Endodermal cell (in vitro differentiated cells): ENCODE results near the gene COL11A2. TPM values are rescaled to one million over a fixed set of nuclear protein-coding genes. Genes with fewer than 3 reads are reported as not detected.

Source experiments
- DNase-seq: peaks from one replicate; pipeline ENCODE4 v3.0.0-alpha.2; 2017
- H3K27ac ChIP-seq: 2 replicates; pipeline ENCODE4 v1.5.1; 2013; ENCODE audit warnings: mild to moderate bottlenecking, low read depth, low read length, moderate library complexity
- H3K27me3 ChIP-seq: 2 replicates; pipeline ENCODE4 v1.6.1; 2013; ENCODE audit warnings: mild to moderate bottlenecking, low read length, moderate library complexity; ENCODE audit not compliant: insufficient read depth, control insufficient read depth, poor library complexity, severe bottlenecking
- H3K36me3 ChIP-seq: 2 replicates; pipeline ENCODE4 v1.7.0; 2013; ENCODE audit warnings: mild to moderate bottlenecking, low read length, moderate library complexity; ENCODE audit not compliant: control insufficient read depth, insufficient read depth
- H3K4me1 ChIP-seq: one replicate; pipeline ENCODE4 v1.7.0; 2013; ENCODE audit warnings: low read length; ENCODE audit not compliant: control insufficient read depth, insufficient read depth
- H3K4me3 ChIP-seq: 2 replicates; pipeline ENCODE4 v1.5.1; 2013; ENCODE audit warnings: mild to moderate bottlenecking, low read length, moderate library complexity
- H3K9ac ChIP-seq: 2 replicates; pipeline ENCODE4 v1.6.1; 2013; ENCODE audit warnings: mild to moderate bottlenecking, low read length, moderate library complexity; ENCODE audit not compliant: poor library complexity, severe bottlenecking; ENCODE audit errors: extremely low read depth
- H3K9me3 ChIP-seq: 2 replicates; pipeline ENCODE4 v1.6.1; 2013; ENCODE audit warnings: mild to moderate bottlenecking, low read length, moderate library complexity; ENCODE audit not compliant: control insufficient read depth
- H3K27ac Mint-ChIP-seq: 2 replicates; pipeline ENCODE4 v1.8.0; 2020; ENCODE audit warnings: mixed read lengths
- H3K27me3 Mint-ChIP-seq: 2 replicates; pipeline ENCODE4 v1.8.0; 2021; ENCODE audit warnings: mild to moderate bottlenecking, mixed read lengths; ENCODE audit not compliant: insufficient read depth
- H3K36me3 Mint-ChIP-seq: 2 replicates; pipeline ENCODE4 v1.8.0; 2020; ENCODE audit warnings: low read depth, mixed read lengths
- H3K4me1 Mint-ChIP-seq: 2 replicates; pipeline ENCODE4 v1.8.0; 2020; ENCODE audit warnings: mixed read lengths
- H3K4me3 Mint-ChIP-seq: 2 replicates; pipeline ENCODE4 v1.8.0; 2020; ENCODE audit warnings: mild to moderate bottlenecking, moderate library complexity, mixed read lengths
- H3K9me3 Mint-ChIP-seq: 2 replicates; pipeline ENCODE4 v1.8.0; 2020; ENCODE audit warnings: mild to moderate bottlenecking, mixed read lengths
- CTCF ChIP-seq: fragments of 200-600 bp; sonication (generic); conservative IDR thresholded peaks from 2 replicates; pipeline ENCODE4 v1.5.0; 2021; ENCODE audit warnings: antibody characterized with exemption, mild to moderate bottlenecking
- WGBS, 2 experiments: methylation state at CpG; one replicate each; pipeline versions ENCODE4 v1.1.5 to v1.1.7; 2013; ENCODE audit warnings: missing lambda C conversion rate in 2 of 2, mixed read lengths in 1 of 2; ENCODE audit not compliant: insufficient coverage in 1 of 2, insufficient read length in 1 of 2; 5-methylcytosine and 5-hydroxymethylcytosine counted together
- microRNA-seq: library from miRNA; unstranded; fragments of <30 nt; microRNA quantifications from one replicate; pipeline ENCODE4 v1.2.0, GENCODE V29; 2020; ENCODE audit warnings: borderline microRNAs expressed
- total RNA-seq, 2 donors: library from RNA; stranded (reverse); fragmentation: NEBNext Ultra II Directional in 1 of 2; extraction: Animal tissue kit (Norgen Biotek cat#: 25700) in 1 of 2; gene quantifications; 2 replicates in 1 of 2; 3 replicates in 1 of 2; pipeline ENCODE4 v1.2.1, GENCODE V29; 2021

COL11A2 gene
- total RNA-seq, 2 donors from 2014 or later = 1.3 to 2.8 TPM

- no peak overlapping the region for H3K27ac Mint-ChIP-seq
- DNase-seq = peak; percentile 70
- peaks cover 37% of the 10 kb centered on the region for H3K4me1 Mint-ChIP-seq
- H3K4me1 ChIP-seq = no peaks in the 10 kb centered on the region
- no peak overlapping the region for H3K9ac ChIP-seq
- peak overlapping the region; percentile 23 for H3K4me3 ChIP-seq
- H3K4me3 Mint-ChIP-seq = peak overlapping the region; percentile 79
- peaks cover 46% of the 10 kb centered on the region for H3K27me3 ChIP-seq
- H3K36me3 Mint-ChIP-seq = no peaks in the 10 kb centered on the region
- H3K27ac ChIP-seq = no peak overlapping the region
- 25 to 46% methylated on average over 5 to 6 of the region's 6 CpGs for WGBS, 2 experiments
- no peaks in the 10 kb centered on the region for H3K9me3 Mint-ChIP-seq
- H3K36me3 ChIP-seq = no peaks in the 10 kb centered on the region
- TF ChIP-seq CTCF = no peak
- peaks cover 46% of the 10 kb centered on the region for H3K27me3 Mint-ChIP-seq
- H3K9me3 ChIP-seq = no peaks in the 10 kb centered on the region
Observed at GRCh38 chr6:33116417-33116816, 75.8 kb downstream of the COL11A2 start.

DNA sequence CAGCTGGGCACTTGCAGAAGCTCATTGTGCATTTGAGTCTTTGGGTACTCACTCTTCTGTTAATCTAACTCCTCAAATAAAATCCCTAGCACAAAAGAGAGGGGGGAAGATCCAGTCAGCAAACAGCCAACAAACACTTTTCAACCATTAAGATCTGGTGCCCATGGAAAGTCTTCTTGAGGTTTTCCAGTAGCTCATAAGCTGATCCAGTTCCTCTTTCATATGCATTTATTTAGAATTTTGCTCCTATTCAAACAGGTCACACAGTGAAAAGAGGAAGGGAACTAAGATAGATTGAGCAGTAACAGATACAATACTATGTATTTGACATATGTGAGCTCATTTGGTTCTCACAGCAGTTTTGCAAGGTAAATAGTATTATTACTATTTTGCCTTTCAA is 77.9 kb downstream of the COL11A2 start:
- no peaks in the 10 kb centered on the region for H3K9me3 ChIP-seq
- H3K36me3 ChIP-seq = no peaks in the 10 kb centered on the region
- H3K9ac ChIP-seq = no peak overlapping the region
- Mint-ChIP-seq H3K9me3 (no peaks in the 10 kb centered on the region), H3K4me3 (no peak overlapping the region), H3K4me1 (peaks cover 22% of the 10 kb centered on the region), H3K27ac (no peak overlapping the region), H3K36me3 (no peaks in the 10 kb centered on the region), H3K27me3 (peaks cover 64% of the 10 kb centered on the region)
- TF ChIP-seq CTCF = no peak
- DNase-seq = no peak
- no peak overlapping the region for H3K27ac ChIP-seq
- H3K27me3 ChIP-seq = peaks cover 61% of the 10 kb centered on the region
- no peaks in the 10 kb centered on the region for H3K4me1 ChIP-seq
- no peak overlapping the region for H3K4me3 ChIP-seq

DNA sequence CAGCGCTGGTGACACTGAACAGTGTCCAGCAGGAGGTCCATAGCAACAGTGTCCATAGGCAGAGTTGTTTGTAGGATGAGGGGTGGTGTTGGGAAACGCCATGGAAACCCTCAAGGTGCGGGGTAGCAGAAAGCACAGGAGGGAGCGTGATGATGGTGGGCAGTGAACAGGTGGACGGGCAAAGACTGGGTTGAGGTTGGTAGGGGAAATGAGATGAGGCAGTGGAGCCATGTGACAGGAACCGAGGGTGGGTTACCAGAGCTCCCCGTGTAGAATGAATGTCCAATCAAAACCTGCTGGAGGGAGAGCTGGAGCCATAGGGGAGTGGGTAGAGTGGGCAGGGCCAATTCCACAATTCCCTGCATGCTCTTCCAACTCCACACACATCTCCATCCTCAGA is 78.5 kb downstream of the COL11A2 start:
- H3K9me3 ChIP-seq = no peaks in the 10 kb centered on the region
- Mint-ChIP-seq H3K27me3 (peaks cover 68% of the 10 kb centered on the region), H3K36me3 (no peaks in the 10 kb centered on the region), H3K4me3 (no peak overlapping the region), H3K4me1 (peaks cover 20% of the 10 kb centered on the region), H3K9me3 (no peaks in the 10 kb centered on the region), H3K27ac (no peak overlapping the region)
- no peak for TF ChIP-seq CTCF
- DNase-seq = no peak
- H3K27ac ChIP-seq = no peak overlapping the region
- H3K4me1 ChIP-seq = no peaks in the 10 kb centered on the region
- no peaks in the 10 kb centered on the region for H3K36me3 ChIP-seq
- WGBS, 2 experiments = 84 to 95% methylated on average over 3 to 7 of the region's 7 CpGs
- H3K4me3 ChIP-seq = no peak overlapping the region
- peaks cover 68% of the 10 kb centered on the region for H3K27me3 ChIP-seq
- H3K9ac ChIP-seq = no peak overlapping the region

Small RNA genes within 50 kb of the gene (microRNA-seq; reads per million reads assigned to microRNA genes)
- gene MIR219A1 = 0.59 reads per million

Other genes with a start within 250 kb of the COL11A2 start
- gene HLA-DMA, start 239.4 kb downstream of the COL11A2 start, total RNA-seq = 10 to 100 TPM in 1 of 2 donors, 1 to 10 TPM in 1; 4.9 to 19.0 TPM
- gene BRD2, start 223.9 kb downstream of the COL11A2 start, total RNA-seq = 100 to 1,000 TPM; 209 to 233 TPM
- gene HLA-DOA, start 182.9 kb downstream of the COL11A2 start, total RNA-seq = 10 to 100 TPM; 10.6 to 11.1 TPM
- 1 to 10 TPM; 1.7 to 1.9 TPM for gene HLA-DPA1, start 118.8 kb downstream of the COL11A2 start, total RNA-seq
- gene HLA-DPB1, start 116.5 kb downstream of the COL11A2 start, total RNA-seq = 10 to 100 TPM; 13.5 to 20.6 TPM
- 10 to 100 TPM; 24.8 to 27.2 TPM for gene RXRB, start 8.2 kb upstream of the COL11A2 start, total RNA-seq
- gene SLC39A7, start 8.4 kb upstream of the COL11A2 start, total RNA-seq = 100 to 1,000 TPM; 123 to 163 TPM
- 1 to 10 TPM; 5.7 to 6.8 TPM for gene HSD17B8, start 12.2 kb upstream of the COL11A2 start, total RNA-seq
- 10 to 100 TPM; 31.0 to 31.8 TPM for gene RING1, start 16.0 kb upstream of the COL11A2 start, total RNA-seq
- 10 to 100 TPM; 51.4 to 63.9 TPM for gene VPS52, start 79.4 kb upstream of the COL11A2 start, total RNA-seq
- gene RPS18, start 79.6 kb upstream of the COL11A2 start, total RNA-seq = 1,000 to 10,000 TPM; 2,541 to 3,009 TPM
- 1 to 10 TPM; 3.9 to 5.5 TPM for gene B3GALT4, start 84.7 kb upstream of the COL11A2 start, total RNA-seq
- 10 to 100 TPM; 42.9 to 62.5 TPM for gene WDR46, start 96.8 kb upstream of the COL11A2 start, total RNA-seq
- gene PFDN6, start 97.1 kb upstream of the COL11A2 start, total RNA-seq = 10 to 100 TPM; 69.9 to 86.4 TPM
- gene RGL2, start 106.5 kb upstream of the COL11A2 start, total RNA-seq = 10 to 100 TPM; 85.6 to 98.0 TPM
- 10 to 100 TPM in 1 of 2 donors, 1 to 10 TPM in 1; 7.0 to 11.1 TPM for gene TAPBP, start 121.6 kb upstream of the COL11A2 start, total RNA-seq
- gene ZBTB22, start 125.3 kb upstream of the COL11A2 start, total RNA-seq = 10 to 100 TPM; 15.2 to 19.8 TPM
- gene DAXX, start 130.5 kb upstream of the COL11A2 start, total RNA-seq = 10 to 100 TPM; 51.2 to 52.6 TPM
- gene KIFC1, start 199.4 kb upstream of the COL11A2 start, total RNA-seq = 10 to 100 TPM; 56.6 to 94.3 TPM
- 10 to 100 TPM; 71.4 to 75.7 TPM for gene PHF1, start 218.5 kb upstream of the COL11A2 start, total RNA-seq
- gene CUTA, start 225.6 kb upstream of the COL11A2 start, total RNA-seq = 100 to 1,000 TPM; 198 to 219 TPM
- 10 to 100 TPM; 90.2 to 94.2 TPM for gene SYNGAP1, start 227.6 kb upstream of the COL11A2 start, total RNA-seq